ENCODE measurements around the gene RAB37.

Gene RAB37

DNA sequence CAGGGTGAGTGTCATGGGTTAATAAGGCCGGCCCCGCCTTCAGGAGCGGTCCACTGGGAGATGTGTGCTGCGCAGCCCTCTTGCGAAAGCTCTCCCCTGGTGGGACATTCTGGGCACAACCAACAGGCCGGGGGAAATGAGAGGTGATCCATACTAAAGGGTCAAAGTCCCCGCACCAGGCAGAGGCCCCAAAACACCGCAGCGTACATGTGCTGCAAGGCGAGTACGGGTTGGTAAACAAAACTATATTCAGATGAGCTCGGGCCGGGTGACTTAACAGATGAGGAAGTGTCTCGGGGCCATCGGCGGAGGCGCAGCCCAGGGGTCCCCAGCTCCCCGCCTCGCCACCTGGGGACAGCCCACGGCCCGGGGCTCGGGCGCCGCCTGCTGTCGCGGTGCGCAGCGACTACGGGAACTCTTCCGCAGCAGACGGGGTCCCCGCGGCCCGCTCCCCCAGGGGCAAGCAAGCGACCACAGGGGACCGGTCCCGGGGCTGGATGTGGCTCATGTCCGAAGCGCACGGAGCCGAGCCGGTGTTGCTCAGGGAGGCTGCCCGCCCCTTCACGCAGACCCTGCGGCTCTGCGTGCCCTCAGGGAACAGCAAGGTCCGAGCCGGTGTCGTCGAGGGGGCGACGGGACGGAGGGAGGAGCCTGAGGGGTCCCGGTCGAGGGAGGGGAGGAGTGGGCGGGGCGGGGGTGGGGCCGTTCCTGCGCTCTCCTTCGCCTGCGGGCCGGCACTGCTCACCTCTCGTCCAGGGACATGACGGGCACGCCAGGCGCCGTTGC lies at the start of gene RAB37:
TSS of gene RAB37 (plus strand) at position 744 of the 786 bp plus-strand sequence. CDS start at position 761, 17 bp downstream.
- peak; percentile 56 for DNase-seq
- peaks cover 39 to 50% of the 10 kb centered on the region in 2 donors for H3K4me1 Mint-ChIP-seq
- ATAC-seq (replicated peaks) = peak; percentile 68 to 77

GRCh38 chr17:74687886-74688285 lies 49.2 kb upstream of the RAB37 start:
- no peak for DNase-seq
- Mint-ChIP-seq H3K27me3 (peaks cover 14 to 22% of the 10 kb centered on the region in 2 donors), H3K9me3 (no peaks in the 10 kb centered on the region), H3K36me3 (no peaks in the 10 kb centered on the region), H3K27ac (no peak overlapping the region), H3K4me3 (no peak overlapping the region), H3K4me1 (peaks cover 5 to 7% of the 10 kb centered on the region in 2 donors)
- ATAC-seq (replicated peaks) = no peak

More for the DNA sequence above, at the start of gene RAB37:
- peak within 1 kb of the TSS; percentile 79 to 80 for H3K4me3 Mint-ChIP-seq
- no peaks in the 10 kb centered on the region for H3K36me3 Mint-ChIP-seq
- H3K9me3 Mint-ChIP-seq = no peaks in the 10 kb centered on the region
- H3K27ac Mint-ChIP-seq = peak within 1 kb of the TSS; percentile 56
- H3K27me3 Mint-ChIP-seq = no peaks in the 10 kb centered on the region

DNA sequence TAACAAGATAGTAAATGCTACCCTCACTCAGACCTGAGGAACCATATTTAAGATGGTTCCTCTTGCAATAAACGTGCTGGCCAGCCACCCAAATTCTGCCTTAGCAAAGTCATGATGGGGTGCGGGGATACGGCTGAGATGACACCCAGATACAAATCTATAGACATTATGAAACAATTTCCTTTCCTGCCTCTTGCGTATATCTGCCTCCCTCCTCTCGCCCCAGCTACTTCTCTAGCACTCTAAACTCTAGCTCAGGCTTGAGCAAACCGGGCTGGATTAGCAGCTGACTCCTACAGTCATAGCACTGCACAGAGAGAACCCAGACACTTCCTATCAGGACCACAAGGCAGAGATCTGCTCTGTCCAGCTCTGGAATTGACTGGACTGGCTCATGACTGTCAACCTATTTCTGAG lies 46.6 kb upstream of the RAB37 start:
- ATAC-seq (replicated peaks) = peak; percentile 56 to 79
- Mint-ChIP-seq H3K36me3 (no peaks in the 10 kb centered on the region), H3K27me3 (peaks cover 18 to 24% of the 10 kb centered on the region in 2 donors), H3K9me3 (no peaks in the 10 kb centered on the region), H3K27ac (no peak overlapping the region), H3K4me3 (no peak overlapping the region), H3K4me1 (peaks cover 5 to 7% of the 10 kb centered on the region in 2 donors)
- DNase-seq = no peak

GRCh38 chr17:74691151-74691550 lies 45.9 kb upstream of the RAB37 start:
- peaks cover 5 to 7% of the 10 kb centered on the region in 2 donors for H3K4me1 Mint-ChIP-seq
- H3K4me3 Mint-ChIP-seq = no peak overlapping the region
- H3K36me3 Mint-ChIP-seq = no peaks in the 10 kb centered on the region
- H3K9me3 Mint-ChIP-seq = no peaks in the 10 kb centered on the region
- H3K27me3 Mint-ChIP-seq = peaks cover 15 to 28% of the 10 kb centered on the region in 2 donors
- ATAC-seq (replicated peaks) = no peak
- no peak overlapping the region for H3K27ac Mint-ChIP-seq
- DNase-seq = no peak

DNA sequence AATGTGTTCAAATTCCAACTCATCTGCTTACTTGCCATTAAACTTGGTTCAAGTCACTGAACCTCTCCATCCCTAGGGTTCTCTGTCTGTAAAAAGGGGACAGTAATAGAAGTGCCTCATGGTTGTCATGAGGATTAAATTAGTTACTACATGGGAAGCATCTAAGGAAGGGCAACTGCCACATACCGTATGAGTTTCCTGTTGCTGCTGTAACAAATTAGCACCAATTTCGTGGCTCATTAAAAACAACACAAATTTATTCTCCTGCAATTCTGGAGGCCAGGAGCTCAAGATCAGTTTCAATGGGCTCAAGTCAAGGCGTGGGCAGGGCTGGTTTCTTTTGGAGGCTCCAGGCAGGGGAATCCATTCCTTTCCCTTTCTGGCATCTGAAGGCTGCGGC lies 43.0 kb upstream of the RAB37 start:
- DNase-seq (no peak), ATAC-seq (replicated peaks) (no peak)
- Mint-ChIP-seq H3K4me3 (no peak overlapping the region), H3K9me3 (no peaks in the 10 kb centered on the region), H3K4me1 (peaks cover 9 to 11% of the 10 kb centered on the region in 2 donors), H3K36me3 (no peaks in the 10 kb centered on the region), H3K27ac (no peak overlapping the region), H3K27me3 (peaks cover 15 to 33% of the 10 kb centered on the region in 2 donors)

- H3K4me3 Mint-ChIP-seq = no peak overlapping the region
- peaks cover 7 to 9% of the 10 kb centered on the region in 2 donors for H3K4me1 Mint-ChIP-seq
- H3K9me3 Mint-ChIP-seq = no peaks in the 10 kb centered on the region
- H3K27ac Mint-ChIP-seq = peak overlapping the region; percentile 51
- DNase-seq = no peak
- no peaks in the 10 kb centered on the region for H3K36me3 Mint-ChIP-seq
- peaks cover 22 to 37% of the 10 kb centered on the region in 2 donors for H3K27me3 Mint-ChIP-seq
- ATAC-seq (replicated peaks) = no peak
These were observed 41.4 kb upstream of the RAB37 start for GRCh38 chr17:74695629-74696028.

DNA sequence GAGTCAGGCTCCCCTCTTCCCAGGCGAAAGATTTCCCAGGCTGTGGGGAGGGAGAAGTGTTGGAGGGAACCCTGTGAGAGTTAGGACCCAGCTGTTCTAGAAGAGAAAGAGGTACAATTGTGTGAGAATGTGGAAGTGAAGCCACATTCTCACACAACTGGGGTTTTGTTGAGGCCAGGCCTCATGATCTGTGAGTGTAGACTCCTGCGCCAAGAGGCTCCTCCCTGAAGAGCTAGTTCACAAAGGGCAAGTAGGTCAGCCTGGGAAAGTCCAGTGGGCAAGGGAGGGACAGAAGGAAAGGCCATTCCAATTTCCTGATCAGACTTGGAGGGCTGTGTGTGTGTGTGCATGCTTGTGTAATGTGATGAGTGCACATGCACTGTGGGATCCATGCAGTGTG lies 39.5 kb upstream of the RAB37 start:
- DNase-seq = no peak
- Mint-ChIP-seq H3K27me3 (peaks cover 22 to 34% of the 10 kb centered on the region in 2 donors), H3K4me1 (peaks cover 7 to 9% of the 10 kb centered on the region in 2 donors), H3K27ac (no peak overlapping the region), H3K4me3 (no peak overlapping the region), H3K36me3 (no peaks in the 10 kb centered on the region), H3K9me3 (no peaks in the 10 kb centered on the region)
- peak; percentile 71 to 80 for ATAC-seq (replicated peaks)

- Mint-ChIP-seq H3K27me3 (peaks cover 21 to 35% of the 10 kb centered on the region in 2 donors), H3K4me1 (peaks cover 7 to 9% of the 10 kb centered on the region in 2 donors), H3K4me3 (no peak overlapping the region), H3K9me3 (no peaks in the 10 kb centered on the region), H3K27ac (no peak overlapping the region), H3K36me3 (no peaks in the 10 kb centered on the region)
- ATAC-seq (replicated peaks) (no peak), DNase-seq (no peak)
These were observed 39.0 kb upstream of the RAB37 start for GRCh38 chr17:74698069-74698468.

GRCh38 chr17:74699236-74699635 lies 37.8 kb upstream of the RAB37 start:
- H3K4me1 Mint-ChIP-seq = peaks cover 7 to 9% of the 10 kb centered on the region in 2 donors

GRCh38 chr17:74702116-74702871 lies 34.8 kb upstream of the RAB37 start:
- H3K27me3 Mint-ChIP-seq = peaks cover 14 to 25% of the 10 kb centered on the region in 2 donors
- H3K4me1 Mint-ChIP-seq = peaks cover 7% of the 10 kb centered on the region in 2 donors
- H3K9me3 Mint-ChIP-seq = no peaks in the 10 kb centered on the region
- ATAC-seq (replicated peaks) (no peak), DNase-seq (no peak)
- H3K4me3 Mint-ChIP-seq = no peak overlapping the region
- no peak overlapping the region for H3K27ac Mint-ChIP-seq
- no peaks in the 10 kb centered on the region for H3K36me3 Mint-ChIP-seq

More at GRCh38 chr17:74699236-74699635, 37.8 kb upstream of the RAB37 start:
- Mint-ChIP-seq H3K27me3 (peaks cover 19 to 27% of the 10 kb centered on the region in 2 donors), H3K36me3 (no peaks in the 10 kb centered on the region), H3K4me3 (no peak overlapping the region), H3K9me3 (no peaks in the 10 kb centered on the region), H3K27ac (no peak overlapping the region)
- DNase-seq (no peak), ATAC-seq (replicated peaks) (no peak)

DNA sequence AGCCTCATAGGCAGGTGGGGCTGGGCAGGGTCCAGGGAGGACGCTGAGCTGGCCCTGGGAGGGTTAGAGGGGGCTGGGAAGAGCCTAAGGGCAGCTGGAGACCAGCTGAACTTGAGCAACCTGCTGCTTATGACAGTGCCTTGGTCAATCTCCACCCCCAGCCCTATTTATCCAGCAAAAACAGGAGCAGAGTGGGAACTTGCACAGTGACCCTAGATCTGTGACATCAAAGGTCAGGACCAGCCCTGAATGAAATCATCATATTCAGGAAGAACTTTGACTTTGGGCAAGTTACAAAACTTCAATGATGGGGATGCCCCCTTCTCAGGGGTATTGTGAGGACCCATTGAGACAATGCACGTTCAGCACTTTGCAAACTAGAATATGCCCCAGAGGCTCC lies 33.7 kb upstream of the RAB37 start:
- H3K27ac Mint-ChIP-seq = no peak overlapping the region
- H3K4me1 Mint-ChIP-seq = no peaks in the 10 kb centered on the region
- no peak for DNase-seq
- H3K4me3 Mint-ChIP-seq = no peak overlapping the region
- no peaks in the 10 kb centered on the region for H3K36me3 Mint-ChIP-seq
- no peak for ATAC-seq (replicated peaks)
- H3K27me3 Mint-ChIP-seq = peaks cover 14 to 21% of the 10 kb centered on the region in 2 donors
- no peaks in the 10 kb centered on the region for H3K9me3 Mint-ChIP-seq

DNA sequence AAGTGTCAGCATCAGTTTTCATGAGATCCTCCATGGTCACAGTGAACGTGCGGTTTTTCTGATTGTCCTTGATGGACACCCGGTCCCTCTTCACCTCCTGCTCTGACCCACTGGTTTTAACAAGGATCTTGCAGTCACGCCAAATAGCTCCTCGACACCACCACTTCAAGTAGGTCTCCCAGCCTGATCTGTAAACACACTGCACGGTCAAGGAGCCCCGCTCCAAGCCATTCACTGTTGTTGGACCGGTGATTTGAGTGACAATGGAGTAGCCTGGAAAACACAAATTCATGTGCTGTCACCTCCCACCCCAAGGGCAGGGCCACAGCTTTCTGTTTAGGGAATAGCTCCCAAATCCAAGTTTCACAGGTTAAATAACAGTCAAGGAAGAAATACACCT lies 32.5 kb upstream of the RAB37 start:
- DNase-seq (no peak), ATAC-seq (replicated peaks) (no peak)
- Mint-ChIP-seq H3K27ac (no peak overlapping the region), H3K27me3 (peaks cover 14 to 21% of the 10 kb centered on the region in 2 donors), H3K36me3 (no peaks in the 10 kb centered on the region), H3K9me3 (no peaks in the 10 kb centered on the region), H3K4me1 (no peaks in the 10 kb centered on the region), H3K4me3 (no peak overlapping the region)

GRCh38 chr17:74711058-74711824 lies 25.8 kb upstream of the RAB37 start:
- peaks cover 19 to 24% of the 10 kb centered on the region in 2 donors for H3K4me1 Mint-ChIP-seq
- H3K36me3 Mint-ChIP-seq = no peaks in the 10 kb centered on the region
- ATAC-seq (replicated peaks) (no peak), DNase-seq (no peak)
- no peak overlapping the region for H3K27ac Mint-ChIP-seq
- peaks cover under 1 to 7% of the 10 kb centered on the region in 2 donors for H3K27me3 Mint-ChIP-seq
- peaks cover 0 to 2% of the 10 kb centered on the region in 2 donors for H3K9me3 Mint-ChIP-seq
- H3K4me3 Mint-ChIP-seq = no peak overlapping the region

- peaks cover 0 to 2% of the 10 kb centered on the region in 2 donors for H3K9me3 Mint-ChIP-seq
- no peaks in the 10 kb centered on the region for H3K36me3 Mint-ChIP-seq
- H3K27ac Mint-ChIP-seq = no peak overlapping the region
- ATAC-seq (replicated peaks) (no peak), DNase-seq (no peak)
- peaks cover 19 to 24% of the 10 kb centered on the region in 2 donors for H3K4me1 Mint-ChIP-seq
- peaks cover 0 to 5% of the 10 kb centered on the region in 2 donors for H3K27me3 Mint-ChIP-seq
- no peak overlapping the region for H3K4me3 Mint-ChIP-seq
These were observed 24.8 kb upstream of the RAB37 start for GRCh38 chr17:74712301-74712700.

Data from stimulated activated naive B cell treated with anti-CD40 and anti-IgM and Interleukin-4, amounts not matched to agents 10 μg/mL and 1 μg/mL and 100 μg/mL, for 72 hours (primary cell).